GM21717 (cell line): ENCODE data around the gene DGLUCY.
"Not testable (repeated sequence)": the region's sequence is repeated elsewhere in the genome, so short reads cannot be mapped to it uniquely, and the experiment has no call there.

Source experiments
- ATAC-seq: cut with Tn5 transposase; IDR thresholded peaks from one replicate; pipeline ENCODE4 v1.9.1; 2021; ENCODE audit warnings: mild to moderate bottlenecking, moderate library complexity; ENCODE audit not compliant: unreplicated experiment

DGLUCY gene

DNA sequence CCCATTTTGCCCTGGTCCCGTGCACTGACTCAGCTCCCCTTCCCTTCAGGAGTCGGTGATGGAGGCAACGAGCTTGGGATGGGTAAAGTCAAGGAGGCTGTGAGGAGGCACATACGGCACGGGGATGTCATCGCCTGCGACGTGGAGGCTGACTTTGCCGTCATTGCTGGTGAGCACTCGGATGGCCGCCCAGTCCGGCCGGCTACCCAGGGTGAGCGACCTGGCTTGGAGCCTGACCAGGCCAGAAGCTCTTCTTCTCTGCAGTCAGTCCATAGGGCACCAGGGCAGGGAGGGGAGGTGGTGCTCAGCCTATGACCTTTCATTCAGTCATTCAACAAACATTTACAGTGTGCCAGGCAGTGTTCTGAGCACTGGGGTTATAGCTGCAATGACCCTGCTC is 90.8 kb downstream of the DGLUCY start:
- ATAC-seq: no peak

DNA sequence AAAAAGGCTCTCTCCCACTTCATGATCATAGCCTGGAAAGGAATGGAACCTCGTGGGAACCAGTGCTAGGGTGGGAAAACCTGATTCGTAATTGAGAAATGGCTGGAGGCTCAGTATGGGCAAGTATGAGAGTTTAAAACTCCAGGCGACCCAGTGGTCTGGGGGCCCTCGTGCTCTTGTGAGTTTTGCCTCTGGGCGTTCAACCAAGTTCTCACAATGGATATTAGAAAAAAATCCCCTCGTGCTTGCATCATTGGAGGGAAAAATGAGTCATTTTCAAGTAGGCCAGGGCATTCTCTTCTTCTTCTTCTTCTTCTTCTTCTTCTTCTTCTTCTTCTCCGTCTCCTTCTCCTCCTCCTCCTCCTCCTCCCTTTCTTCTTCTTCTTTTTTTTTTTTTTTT is 91.6 kb downstream of the DGLUCY start:
- ATAC-seq: no peak

DNA sequence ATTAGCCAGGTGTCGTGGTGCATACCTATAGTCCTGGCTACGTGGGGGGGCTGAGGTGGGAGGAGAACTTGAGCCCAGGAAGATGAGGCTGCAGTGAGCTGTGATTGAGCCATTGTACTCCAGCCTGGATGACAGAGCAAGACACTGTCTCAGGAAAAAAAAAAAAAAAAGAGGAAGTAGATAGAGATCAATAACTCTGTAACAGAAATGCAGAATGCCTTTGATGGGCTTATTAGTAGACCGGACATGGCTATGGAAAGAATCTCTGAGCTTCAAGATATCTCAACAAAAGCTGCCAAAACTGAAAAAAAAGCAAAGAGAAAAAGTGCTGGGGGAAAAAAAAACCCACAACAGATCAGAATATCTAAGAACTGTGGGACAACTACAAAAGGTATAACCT is 93.1 kb downstream of the DGLUCY start:
- ATAC-seq: no peak

DNA sequence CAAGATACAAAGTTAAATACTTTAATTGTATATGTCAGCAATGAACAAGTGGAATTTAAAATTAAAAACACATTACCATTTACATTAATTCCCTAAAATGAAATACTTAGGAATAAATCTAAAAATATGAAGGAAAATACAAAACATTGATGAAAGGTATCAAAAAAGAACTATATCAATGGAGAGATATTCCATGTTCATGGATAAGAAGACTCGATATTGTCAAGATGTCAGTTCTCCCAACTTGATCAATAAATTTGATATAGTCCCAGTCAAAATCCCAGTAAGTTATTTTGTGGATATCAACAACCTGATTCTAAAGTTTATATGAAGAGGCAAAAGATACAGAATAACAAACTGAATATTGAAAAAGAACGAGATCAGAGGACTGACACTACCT is 97.1 kb downstream of the DGLUCY start:
- no peak for ATAC-seq

DNA sequence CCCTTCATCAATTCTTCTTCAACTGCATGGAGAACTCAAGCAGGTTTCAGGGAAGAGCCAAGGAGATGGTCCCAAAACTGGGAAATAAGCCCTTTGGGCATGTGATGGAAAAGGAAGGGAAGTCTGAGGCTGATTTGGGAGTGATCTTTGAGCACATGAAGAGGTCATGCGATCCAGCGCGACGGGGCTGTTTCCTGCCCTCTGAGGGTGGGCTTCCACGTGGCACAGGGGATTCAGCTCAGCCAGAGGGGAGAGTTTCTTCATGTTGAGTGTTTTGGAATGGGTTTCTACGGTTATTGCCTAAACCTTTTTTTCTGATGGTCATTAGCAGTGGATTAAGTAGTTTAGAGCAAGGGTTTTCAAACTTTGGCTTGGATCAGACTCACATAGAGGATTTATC is 100.4 kb downstream of the DGLUCY start:
- ATAC-seq: no peak

DNA sequence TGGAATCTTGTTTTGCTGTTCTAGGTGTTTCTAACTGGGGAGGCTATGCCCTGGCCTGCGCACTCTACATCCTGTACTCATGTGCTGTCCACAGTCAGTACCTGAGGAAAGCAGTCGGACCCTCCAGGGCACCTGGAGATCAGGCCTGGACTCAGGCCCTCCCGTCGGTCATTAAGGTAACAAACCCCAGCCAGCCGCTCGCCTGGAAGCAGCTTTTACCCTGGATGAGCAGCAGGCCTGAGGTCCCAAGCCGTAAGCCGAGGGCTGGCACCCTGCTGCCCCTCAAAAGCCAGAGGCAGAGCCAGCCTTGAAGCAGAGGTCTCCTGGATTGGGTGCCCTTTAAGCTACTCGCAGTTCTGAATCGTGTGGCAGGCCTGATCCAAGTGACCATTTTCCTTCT is 101.5 kb downstream of the DGLUCY start:
- no peak for ATAC-seq

DNA sequence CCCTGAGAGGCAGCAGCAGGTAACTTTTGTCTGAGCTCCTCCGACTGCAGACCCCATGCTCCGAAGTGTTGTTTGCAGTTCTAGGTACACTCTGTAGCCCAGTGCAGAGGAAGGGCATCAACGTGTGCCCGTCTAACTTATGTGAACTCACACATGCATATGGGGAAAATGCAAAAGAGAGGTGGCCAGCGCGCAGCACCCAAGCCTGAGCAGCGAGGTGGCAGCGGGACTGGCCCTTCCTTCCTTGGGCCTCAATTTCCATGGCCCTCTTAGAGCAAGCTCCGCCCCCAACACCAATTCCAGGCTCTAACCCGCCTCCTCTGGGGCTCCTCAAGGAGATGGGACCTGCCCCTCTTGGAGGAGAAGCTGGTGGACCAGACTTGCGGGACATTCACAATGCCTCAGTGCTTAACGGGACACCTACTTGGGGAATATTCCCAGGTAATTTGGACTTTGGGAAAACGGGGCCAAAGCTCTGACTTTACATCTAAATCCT is 102.9 kb downstream of the DGLUCY start:
- ATAC-seq: no peak

DNA sequence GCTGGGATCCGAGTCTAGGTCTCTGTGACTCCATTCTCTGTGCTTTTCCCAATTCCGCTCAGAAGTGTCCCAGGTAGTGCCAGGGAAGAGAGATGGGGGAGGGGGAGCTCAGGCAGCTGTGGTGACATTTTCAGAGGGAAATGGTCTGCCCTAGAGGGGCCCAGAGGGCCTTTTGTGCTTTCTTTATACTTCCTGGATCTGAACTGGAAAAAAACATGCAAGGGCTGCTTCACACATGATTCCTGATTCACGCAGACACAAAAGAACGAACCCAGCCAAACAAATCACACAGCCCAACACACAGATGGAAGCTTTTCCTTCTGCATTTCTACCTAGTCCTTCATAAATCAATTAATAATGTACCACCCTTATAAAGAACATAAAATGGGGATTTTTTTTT is 104.1 kb downstream of the DGLUCY start:
- ATAC-seq: no peak

DNA sequence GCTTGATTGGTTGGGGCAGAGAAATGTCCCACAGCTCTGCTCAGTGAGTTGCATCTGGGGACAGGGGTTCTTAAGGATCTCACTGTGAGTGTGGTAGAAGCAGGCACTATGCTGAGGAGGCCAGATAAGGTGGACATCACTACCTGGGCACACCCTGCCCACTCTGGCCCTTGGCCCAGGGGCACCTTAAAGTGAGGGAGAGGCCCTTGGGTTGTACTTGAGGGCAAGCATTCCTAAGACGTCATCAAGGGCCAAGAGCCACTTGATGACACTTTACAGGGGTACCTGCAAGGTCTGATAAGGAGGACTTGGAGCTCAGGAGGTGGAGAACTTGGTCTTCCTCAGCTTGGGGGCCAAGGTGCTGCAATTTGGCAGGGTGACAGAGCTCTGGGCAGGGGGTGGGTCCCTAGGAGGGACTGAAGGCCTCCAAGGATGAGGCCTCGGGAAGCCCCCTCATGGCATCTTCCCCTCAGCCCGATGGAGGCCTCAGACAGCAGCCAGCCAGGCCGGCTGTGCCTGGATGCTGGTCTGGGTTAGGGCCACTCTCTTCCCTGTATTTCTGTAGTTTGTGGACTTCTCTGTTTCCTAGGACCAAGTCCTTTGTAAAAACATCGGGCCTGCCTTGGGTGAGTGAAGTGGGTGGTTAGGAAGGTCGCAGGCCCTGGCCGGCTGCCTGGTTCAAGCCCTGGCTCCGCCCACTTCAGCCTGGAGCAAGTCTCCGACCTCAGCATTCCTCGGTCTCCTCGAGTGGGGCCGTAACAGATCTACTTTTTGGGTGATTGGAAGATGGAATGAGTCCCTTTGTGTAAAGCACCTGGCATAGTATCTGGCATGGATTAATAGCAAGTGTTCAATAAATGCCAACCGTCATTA is 105.9 kb downstream of the DGLUCY start:
- no peak for ATAC-seq

DNA sequence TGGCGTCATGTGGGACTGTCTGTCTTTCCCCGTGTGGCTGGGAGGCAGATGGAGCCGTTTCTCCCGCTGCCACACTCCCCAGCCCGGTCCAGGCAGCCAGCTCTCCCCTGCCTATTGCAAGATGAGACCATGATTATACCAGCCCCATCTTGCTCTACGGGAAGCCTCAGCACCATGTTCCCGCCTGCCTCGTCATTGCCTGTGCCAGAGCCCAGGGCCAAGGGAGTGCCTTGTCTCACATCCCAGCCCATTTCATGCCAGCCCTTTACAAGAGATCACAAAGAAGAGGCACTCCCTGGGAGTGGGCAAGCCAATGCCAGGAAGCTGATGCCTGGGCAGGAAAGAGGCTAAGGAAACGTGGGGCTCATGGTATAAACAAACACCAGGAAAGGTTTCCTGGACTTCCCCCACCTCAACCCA is 106.7 kb downstream of the DGLUCY start:
- ATAC-seq: no peak

DNA sequence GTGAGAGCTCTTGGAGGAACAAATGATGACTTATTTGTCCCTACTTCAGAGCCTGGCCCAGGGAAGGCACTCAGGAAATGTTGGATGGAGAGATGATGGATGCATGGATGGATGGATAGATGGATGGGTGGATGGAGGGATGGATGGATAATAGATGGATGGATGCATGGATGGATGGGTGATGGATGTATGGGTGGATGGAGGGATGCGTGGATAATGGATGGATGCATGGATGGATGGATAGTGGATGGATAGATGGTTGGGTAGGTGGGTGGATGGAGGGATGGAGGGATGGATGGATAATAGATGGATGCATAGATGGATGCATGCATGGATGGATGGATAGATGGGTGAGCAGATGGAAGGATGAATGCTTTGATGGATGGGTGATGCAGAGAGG is 107.4 kb downstream of the DGLUCY start:
- no peak for ATAC-seq

DNA sequence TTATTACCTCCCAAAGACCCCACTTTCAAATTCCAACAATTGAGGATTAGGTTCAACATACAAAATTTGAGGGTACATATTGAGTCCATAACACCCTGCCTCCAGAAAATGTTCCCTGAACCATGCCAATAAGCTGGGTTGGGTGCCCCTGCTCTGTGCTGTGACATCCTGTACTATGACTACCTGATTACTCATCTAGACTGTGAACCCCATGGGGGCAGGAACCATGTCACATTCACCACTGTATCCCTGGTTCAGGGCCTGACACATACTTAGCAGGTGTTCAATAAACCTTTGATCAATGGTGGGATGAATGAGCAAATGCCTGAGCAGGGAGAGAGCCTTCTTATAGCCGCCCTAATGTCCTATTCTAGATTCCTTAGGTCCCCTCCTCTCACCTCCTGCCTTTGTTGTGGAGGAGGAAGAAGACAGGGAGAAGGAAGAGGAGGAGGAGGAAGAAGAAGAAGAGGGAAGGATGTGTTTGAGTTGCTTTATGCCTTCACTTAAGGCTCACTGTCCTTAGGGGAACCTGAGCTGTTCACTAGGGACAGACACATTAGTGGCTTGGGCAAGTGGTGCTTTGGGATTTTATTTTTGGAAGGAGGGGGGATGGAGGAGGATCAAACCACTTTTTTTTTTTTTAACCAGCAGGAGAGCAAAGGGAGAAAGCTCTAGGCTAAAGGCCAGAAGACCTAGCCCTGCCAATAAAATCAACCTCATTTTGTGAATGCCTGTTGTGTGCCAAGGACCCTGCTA is 109.3 kb downstream of the DGLUCY start:
- no peak for ATAC-seq

DNA sequence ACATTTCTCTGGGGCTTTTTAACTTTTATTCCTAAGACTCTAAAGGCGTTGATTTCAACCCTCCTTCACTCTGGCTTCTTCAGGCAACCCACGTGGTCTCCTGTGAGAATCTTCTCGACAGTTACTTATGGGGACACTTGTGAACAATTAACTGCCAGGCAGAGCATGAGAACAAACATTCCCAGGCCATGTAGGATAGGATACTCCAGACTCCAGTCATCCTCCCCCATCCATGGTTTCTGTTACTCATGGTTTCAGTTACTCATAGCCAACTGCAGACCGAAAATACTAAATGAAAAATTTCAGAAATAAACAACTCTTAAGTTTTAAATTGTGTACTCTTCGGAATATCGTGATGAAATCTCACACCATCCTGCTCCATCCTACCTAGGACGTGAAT is 111.2 kb downstream of the DGLUCY start:
- ATAC-seq: no peak

DNA sequence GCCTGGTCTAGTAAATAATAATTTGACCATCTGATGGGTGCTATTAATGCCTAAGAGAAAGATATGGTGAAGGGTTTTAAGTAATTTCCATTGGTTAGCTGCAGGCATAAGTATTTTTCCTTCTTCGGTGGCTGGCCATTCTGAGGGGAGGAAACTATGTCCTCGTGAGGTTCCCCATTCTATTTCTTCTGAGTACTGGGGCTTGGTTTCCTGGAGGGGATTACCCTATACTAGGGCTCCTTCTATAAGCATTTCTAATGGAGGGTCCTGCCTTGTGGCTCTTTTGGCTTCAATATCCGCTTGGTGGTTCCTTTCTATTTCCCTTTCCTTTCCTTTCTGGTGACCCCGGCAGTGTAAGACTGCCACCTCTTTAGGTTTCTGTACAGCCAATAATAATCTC is 112.5 kb downstream of the DGLUCY start:
- not testable (repeated sequence) for ATAC-seq

DNA sequence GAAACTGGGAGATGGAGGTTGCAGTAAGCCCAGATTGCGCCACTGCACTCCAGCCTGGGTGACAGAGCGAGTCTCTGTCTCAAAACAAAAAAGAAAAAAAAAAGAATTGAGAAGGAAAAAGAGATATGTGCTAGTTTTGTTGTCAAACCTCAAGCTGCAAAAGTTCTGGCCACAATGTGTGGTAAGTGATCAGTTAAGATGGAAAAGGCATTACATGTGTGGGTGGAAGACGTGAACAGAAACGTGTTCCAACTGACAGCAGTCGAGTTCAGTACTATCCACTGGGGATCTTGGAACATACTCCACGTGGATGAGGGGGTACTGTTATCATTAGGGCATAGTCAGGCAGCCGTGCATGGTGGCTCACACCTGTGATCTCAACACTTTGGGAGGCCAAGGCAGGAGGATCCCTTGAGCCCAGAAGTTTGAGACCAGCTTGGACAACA is 113.3 kb downstream of the DGLUCY start:
- no peak for ATAC-seq

DNA sequence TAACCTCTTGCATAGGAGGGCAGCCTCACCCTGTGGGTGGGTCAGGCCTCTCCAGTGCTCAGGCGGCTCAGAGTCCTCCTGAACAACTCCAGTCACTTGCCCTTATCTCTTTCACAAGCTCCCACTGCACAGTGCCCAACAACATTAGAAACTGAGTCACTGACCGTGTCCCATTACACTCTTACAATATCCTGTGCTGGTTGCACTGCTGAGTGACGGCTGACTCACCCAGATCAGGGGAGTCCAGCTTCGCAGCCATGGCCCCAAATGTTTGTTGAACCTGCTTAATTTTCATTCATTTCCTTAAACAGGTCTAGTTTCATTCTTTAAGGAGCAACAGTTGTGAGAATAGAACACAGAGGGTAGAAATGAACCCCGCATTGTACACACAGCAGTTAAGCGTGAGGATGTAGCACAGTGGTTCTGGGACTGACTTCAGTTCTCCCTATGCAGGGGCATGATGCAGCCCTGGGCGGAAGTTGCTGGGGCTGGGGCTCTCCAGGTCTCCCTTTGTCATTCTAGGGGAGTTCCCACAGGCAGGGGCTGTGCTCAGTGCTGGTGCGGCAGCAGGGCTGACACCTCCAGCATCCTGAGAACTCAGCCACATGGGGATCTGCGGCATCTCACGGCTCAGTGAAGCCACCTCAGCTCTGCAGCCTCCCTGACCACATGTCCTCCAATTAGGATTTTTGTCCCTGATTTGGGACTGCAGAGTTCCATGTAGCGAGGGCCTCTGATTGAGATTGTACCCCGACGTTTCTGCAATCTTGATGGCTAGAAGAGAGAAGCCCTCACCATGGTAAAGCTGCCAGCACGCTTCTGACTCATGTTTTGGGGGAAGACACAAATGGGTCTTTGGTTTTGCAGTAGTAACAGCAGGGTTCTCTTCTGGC is 114.5 kb downstream of the DGLUCY start:
- peak; percentile 91 for ATAC-seq

DNA sequence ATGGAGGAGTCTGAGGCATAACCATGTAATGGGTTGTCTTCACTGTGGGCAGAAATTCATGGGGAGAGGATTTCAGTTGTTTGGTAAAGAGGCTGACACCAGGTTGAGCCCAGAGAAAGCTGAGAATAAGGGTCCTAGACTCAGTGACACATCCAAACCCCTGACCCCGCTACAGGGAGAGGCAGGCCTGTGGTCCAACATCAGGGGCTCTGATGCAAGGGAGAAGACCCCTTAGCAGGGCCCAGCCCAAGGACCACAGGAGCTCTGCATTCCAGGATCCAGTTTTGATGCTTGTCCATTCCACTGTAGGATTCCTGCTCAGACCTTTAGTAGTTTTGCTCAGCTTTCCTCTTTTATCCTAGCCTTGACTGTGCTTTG is 115.1 kb downstream of the DGLUCY start:
- ATAC-seq: no peak

DNA sequence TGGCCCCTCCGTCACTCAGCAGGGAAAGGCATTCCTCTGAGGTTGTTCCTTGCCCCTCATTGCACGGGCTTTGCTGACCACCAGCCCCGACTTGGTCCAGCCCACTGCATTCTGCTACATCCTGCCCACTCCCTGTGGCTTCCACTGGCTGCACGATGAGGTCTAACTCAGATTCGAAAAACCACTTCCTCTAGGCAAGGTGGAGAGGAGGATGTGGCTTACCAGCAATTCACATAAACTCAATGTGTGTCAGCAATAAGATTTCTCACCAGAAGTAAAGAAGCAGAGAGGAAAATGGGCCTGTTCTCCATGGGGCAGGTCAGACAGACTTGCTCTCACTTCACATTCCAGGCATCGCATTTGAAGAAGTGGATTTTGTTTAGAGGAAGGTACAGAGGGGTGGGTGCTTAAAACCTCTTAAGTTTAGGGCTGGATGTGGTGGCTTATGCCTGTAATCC is 115.9 kb downstream of the DGLUCY start:
- peak; percentile 57 for ATAC-seq

DNA sequence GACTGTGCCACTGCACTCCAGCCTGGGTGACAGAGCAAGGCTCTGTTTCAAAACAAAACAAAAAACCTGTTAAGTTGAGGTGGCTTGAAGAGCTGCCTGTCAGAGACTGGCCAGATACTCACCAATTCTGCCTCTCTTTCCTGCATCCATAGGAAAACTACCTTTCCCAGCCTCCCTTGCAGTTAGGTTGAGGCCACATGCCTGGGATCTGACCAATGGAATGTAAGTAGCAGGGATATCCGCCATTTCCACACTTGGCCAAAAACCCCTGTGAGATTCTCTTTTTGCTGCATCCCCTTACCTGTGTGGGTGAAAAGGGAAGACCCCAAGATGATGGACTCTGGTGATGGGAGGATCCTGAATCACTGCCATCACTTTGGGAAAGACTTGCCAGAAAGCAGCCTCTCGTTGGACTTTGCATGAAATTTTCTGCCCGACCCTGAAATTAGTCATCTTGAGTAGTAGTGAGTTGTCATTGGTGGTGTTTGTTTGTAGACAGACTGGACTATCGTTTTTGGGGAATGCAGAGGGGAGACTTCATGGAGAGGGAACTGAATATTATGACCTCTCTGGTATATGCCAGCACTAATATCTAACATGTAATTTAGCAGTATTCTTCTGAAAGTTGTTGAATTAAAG is 116.6 kb downstream of the DGLUCY start:
- ATAC-seq: no peak

DNA sequence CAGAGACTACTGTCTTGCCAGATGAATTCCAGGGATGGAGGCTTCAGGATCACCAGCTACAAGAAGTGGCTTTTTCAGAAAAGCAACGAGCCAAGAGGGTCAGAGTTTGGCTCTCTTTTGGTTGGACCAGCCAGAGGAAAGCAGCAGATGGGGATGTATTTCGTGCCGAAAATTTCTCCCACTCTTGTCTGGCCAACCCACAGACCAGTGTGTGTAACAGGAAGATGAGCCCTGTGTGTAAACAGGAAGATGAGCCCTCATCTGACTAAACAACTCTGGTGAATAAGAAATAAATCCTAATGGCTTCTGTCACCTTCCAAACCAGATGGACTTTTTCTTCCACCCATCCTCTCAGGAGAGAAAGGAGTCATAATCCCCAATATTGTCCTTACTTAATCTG is 117.6 kb downstream of the DGLUCY start:
- no peak for ATAC-seq
